HG03558 (cell line): ENCODE data around the gene NEK11.

Experiments used
- ATAC-seq: cut with Tn5 transposase; IDR thresholded peaks from one replicate; pipeline ENCODE4 v1.9.1; 2021; ENCODE audit warnings: moderate number of reproducible peaks; ENCODE audit not compliant: unreplicated experiment; ENCODE audit errors: extremely low read depth

Gene NEK11

DNA sequence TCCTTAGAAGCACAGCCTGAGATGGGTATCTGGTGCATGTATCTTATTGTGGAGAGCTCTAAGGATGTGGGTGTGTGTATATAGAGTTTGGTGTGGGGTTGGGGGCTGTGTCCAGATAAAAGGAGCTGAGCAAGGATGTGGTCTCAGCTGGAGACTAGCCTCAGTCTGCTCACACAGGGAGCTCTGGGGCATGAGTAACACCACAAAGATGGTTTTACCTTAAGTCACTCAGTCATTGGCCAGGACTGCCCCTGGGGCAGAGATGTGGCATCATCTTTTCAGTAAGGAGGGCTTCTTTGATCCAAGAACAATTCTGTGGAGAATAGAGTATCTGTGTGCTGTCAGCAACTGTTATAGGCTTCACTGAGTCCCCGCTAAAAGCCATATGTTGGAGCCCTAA, 191.5 kb downstream of the NEK11 start:
- ATAC-seq: no peak

DNA sequence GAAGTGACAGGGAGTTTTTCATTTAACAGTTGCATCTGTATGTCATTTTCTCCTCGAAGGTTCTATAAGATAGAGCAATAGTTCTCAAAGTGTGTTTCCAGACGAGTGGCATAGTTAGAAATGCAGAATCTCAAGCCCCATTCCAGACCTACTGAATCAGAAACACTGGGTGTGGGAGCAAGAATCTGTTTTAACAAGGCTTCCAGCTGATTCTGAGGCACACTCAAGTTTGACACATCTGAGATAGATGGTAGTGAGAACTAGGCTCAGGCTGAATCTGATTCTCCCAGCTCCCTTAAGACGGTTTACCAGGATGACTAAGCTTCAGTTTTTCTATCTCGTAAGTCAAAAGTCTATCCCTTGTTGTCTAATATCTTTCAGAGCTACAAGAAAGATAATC, 195.1 kb downstream of the NEK11 start:
- no peak for ATAC-seq

DNA sequence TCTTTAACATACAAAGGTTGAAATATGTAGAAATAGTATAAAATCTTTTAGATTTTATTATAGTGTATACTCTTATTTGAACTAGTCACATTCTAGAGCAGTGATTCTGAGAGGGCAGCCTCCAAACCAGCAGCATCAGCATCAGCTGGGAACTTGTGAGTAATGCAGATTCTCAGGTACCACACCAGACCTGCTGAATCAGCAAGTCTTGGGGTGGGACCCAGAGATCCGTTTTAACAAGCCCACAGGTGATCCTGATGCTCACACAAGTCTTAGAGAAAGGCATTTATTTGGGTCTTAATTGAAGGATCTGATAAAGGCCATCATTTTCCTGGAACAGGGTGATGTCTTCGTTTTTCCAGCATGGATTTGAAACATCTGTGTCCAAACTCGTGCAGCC, 195.9 kb downstream of the NEK11 start:
- no peak for ATAC-seq

- ATAC-seq: no peak
Measured at GRCh38 chr3:131223373-131224289, 197.0 kb downstream of the NEK11 start.

DNA sequence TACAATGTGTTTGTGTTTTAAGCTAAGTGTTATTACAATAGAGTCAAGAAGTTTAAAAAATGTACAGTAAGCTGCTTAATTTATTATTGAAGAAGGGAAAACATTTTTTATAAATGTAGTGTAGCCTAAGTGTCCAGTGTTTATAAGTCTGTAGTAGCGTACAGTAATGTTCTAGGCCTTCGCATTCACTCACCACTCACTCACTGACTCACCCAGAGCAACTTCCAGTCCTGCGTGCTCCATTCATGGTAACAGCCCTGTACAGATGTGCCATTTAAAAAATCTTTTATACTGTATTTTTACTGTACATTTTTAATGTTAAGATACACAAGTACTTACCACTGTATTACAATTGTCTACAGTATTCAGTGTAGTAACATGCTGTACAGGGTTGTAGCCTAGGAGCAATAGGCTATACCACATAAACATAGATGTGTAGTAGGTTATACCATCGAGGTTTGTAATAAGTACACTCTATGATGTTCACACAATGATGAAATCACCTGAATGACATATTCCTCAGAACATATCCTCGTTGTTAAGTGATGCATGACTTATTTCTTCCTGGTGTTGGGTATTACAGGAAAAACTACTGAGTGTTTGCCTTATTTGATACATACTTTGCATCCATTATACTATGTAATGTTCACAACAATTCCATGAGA, 198.3 kb downstream of the NEK11 start:
- ATAC-seq: no peak

DNA sequence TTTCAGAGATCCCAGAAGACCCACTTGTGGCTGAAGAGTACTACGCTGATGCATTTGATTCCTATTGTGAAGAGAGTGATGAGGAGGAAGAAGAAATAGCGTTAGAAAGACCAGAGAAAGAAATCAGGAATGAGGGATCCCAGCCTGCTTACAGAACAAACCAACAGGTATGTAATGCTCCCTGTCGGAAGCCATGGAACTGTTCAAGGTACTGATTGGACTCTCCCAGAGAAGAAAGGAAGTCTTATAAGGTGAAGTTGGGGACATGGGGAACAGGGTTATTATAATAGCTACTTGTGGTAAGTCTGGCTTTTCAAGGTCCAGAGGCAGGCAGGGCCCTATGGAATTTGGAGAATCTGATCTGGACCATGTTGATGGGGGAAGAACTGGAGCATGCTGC, 201.8 kb downstream of the NEK11 start:
- ATAC-seq: no peak

DNA sequence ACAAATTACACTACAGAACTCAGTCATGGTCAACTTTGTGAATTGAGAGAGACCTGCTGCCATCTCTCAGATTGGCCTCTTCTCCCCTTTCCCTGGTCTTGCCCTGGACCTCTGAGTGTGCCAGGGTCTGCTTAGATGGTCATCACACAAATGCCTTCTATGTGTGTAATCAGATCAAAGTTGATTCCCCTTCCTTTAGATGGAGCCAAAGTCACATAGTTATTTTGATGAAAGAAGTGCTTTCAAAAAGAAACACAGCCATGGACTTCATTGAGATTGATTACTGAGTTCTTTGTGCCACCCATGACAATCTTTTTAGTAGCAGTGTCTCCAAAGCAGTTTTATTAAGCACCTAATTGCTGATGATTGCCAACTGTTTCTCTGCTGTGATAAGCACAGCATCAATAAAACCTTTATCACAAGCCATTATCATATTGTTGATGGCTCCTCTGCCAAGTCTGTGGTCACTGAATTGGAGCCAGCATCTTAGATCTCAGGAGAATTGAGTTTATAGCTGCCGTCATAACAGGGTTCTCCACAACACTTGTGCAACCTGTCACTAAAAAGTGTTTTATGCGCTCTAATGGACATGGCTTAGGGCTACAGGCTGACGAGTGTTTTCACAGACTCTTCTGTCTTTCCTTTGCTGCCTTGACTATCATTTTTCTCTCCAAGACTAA, 205.2 kb downstream of the NEK11 start:
- ATAC-seq: no peak

DNA sequence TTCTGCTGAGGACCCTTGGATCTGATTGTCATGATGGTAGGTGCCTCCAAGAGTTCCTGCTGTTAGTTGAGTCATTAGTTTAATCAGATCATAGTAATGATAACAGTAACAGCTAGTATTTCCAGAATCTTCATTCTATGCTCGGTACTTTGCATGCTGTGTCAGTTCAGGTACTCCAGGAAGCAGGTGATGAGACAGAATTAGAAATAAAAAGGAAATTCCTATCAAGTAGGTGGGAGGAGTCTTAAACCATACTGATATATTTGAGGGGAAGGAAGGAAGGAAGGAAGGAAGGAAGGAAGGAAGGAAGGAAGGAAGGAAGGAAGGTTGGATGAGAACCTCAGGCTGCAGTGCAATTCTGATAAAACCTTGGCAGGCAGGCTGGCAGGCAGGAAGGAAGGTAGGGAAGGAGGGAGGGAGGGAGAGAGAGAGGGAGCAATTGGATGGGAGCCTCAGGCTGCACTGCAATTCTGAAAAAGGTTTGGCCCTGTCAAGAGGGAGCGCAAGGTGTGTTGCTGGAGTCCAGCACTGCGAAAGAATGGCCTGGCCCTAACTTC, 206.1 kb downstream of the NEK11 start:
- no peak for ATAC-seq

GRCh38 chr3:131233900-131234668, 207.4 kb downstream of the NEK11 start:
- ATAC-seq: no peak

- ATAC-seq: no peak
Measured at GRCh38 chr3:131236421-131236820, 209.7 kb downstream of the NEK11 start.

DNA sequence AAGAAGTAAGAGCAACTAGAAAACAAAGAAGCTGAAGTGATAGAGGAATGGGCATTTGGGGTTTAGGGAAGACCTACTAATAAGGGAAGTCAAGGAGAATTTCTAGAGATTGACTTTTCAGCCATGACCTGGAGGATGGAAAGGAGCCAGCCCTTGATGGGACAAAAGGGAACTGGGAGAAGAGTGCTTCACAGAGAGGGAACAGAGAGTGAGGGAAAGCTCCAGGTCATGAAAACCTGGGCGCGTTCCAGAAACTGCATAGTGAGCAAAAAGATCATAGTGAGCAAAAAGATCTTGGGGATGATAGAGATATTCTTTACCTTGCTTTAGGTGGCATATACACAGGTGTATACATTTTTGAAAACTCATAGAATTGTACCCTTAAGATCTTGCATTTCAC, 211.8 kb downstream of the NEK11 start:
- ATAC-seq: no peak

GRCh38 chr3:131239267-131239666, 212.6 kb downstream of the NEK11 start:
- no peak for ATAC-seq

DNA sequence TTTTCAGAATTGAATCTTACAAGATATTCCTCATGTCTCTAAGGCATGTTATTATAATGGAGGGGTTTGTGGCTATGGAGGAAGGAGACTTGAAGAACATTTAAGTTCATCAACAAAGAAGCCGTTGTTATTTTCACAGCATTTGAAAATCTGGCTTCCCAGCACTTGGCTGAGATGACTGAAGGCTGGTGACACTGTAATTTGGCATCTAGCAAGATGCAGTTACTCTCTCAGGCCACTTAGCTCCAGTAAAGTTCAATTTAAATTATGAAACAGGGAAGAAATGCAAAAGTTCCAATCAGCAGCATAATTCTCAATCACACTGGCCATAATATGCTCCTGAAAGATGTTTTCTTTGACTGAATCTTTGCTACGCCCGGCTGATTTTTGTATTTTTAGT, 215.5 kb downstream of the NEK11 start:
- no peak for ATAC-seq

DNA sequence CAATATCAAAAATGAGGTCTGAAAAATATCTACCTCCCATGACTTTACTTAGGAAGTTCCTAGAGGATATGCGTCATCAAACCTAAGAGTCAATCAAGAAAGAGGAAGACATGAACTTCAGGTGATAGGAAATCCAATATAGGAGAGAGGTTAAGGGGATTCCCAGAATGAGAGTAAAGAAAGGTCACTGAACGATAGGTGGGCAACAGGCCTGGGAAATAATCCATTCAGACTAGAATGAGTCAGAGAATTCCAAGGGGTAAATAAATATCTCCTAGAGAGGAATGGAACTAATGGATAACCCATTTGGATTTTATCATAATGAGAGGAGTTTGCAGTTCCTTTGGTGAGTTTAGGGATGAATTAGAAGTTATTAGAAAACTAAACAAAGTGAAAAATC, 223.8 kb downstream of the NEK11 start:
- no peak for ATAC-seq

- no peak for ATAC-seq
Measured at GRCh38 chr3:131260525-131260924, 233.8 kb downstream of the NEK11 start.

DNA sequence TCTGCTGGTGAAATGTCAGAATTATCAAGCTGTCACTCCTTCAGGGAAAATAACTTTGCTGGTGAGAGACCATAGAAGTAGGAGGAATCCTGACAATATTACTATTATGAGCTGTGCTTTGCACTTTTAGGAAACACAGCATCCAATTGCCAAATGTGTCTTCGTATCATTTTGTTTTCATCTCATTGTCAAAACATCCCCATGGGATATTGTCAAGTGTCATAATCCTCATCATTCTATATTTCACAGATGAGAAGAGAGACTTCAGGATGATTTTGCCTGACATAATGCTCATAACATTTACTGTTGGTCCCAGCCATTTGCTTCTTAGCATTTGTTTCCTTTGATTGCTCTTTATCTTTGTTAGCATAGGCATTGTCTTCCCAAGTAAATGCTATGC, 234.4 kb downstream of the NEK11 start:
- ATAC-seq: no peak

GRCh38 chr3:131275556-131275955, 248.9 kb downstream of the NEK11 start:
- no peak for ATAC-seq

DNA sequence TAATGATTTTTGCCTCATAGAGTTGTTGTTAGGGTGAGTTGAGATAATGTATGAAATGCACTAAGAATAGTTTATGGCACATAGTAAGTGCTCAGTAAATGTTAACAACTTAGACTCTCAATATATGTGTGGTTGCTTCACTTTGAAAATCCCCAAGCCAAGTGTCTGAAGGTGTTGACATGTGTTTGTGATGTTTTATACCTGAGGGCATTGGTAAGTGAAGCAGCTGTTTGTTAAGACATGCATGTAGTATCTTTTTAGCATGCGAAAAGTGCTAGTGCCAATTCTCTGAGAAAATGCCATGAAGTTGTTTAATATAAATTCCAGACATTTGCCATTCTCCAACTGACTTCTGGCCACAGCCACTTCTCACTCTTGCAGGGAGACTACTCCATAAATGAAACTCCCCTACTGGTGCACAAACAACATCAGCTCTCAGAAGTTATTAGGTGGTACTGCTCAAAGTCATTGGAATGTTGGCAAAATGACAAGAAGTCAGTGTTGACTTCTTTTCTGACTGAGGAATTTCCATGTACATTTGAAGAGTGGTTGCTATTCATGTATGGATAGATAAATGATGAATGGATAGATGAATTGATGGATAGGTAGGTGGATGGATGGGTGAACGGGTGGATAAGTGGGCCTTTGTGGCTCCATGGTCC, 251.3 kb downstream of the NEK11 start:
- ATAC-seq: no peak

GRCh38 chr3:131279577-131279976, 252.9 kb downstream of the NEK11 start:
- no peak for ATAC-seq

- ATAC-seq: no peak
Measured at GRCh38 chr3:131282379-131282778, 255.7 kb downstream of the NEK11 start.
